SK-N-SH treated with all-trans-retinoic acid at 6 μM for 48 hours (cell line): ENCODE measurements around the gene THOP1.

ENCODE experiments used
- ATAC-seq: fragments of 200-7000 bp; cut with Tn5 transposase; 3 replicates; pipeline ENCODE4 v1.9.1; 2020; ENCODE audit warnings: mild to moderate bottlenecking, moderate library complexity
- ARNTL ChIP-seq: fragments of 450-650 bp; formaldehyde crosslinking; IDR thresholded peaks from 2 replicates; pipeline ENCODE4 v1.5.0; 2020; ENCODE audit warnings: low read depth, mild to moderate bottlenecking, moderate library complexity, borderline replicate concordance
- BACH2 ChIP-seq: fragments of 250-450 bp; sonication (Bioruptor Pico); IDR thresholded peaks from 2 replicates; pipeline ENCODE4 v1.9.0; 2021; ENCODE audit warnings: mild to moderate bottlenecking, borderline replicate concordance
- CSDC2 ChIP-seq: fragments of 250-450 bp; sonication (Bioruptor Pico); IDR thresholded peaks from 2 replicates; pipeline ENCODE4 v1.5.0; 2020; ENCODE audit warnings: mild to moderate bottlenecking, moderate library complexity
- ESRRG ChIP-seq: fragments of 250-450 bp; sonication (Bioruptor Pico); IDR thresholded peaks from 2 replicates; pipeline ENCODE4 v1.6.1; 2021; ENCODE audit warnings: mild to moderate bottlenecking
- GLIS3 ChIP-seq: fragments of 250-450 bp; sonication (Bioruptor Pico); IDR thresholded peaks from 2 replicates; pipeline ENCODE4 v1.5.0; 2020; ENCODE audit warnings: mild to moderate bottlenecking, moderate library complexity
- ISL1 ChIP-seq: fragments of 250-450 bp; sonication (Bioruptor Pico); IDR thresholded peaks from 2 replicates; pipeline ENCODE4 v2.1.2; 2022; ENCODE audit warnings: mild to moderate bottlenecking, moderate library complexity
- OSR1 ChIP-seq: fragments of 250-450 bp; sonication (Bioruptor Pico); IDR thresholded peaks from 2 replicates; pipeline ENCODE4 v1.8.0; 2022; ENCODE audit warnings: moderate library complexity, mild to moderate bottlenecking, inconsistent platforms
- PPARA ChIP-seq: fragments of 250-450 bp; sonication (Bioruptor Pico); IDR thresholded peaks from 2 replicates; pipeline ENCODE4 v1.5.0; 2020; ENCODE audit warnings: mild to moderate bottlenecking, borderline replicate concordance
- RARB ChIP-seq: fragments of 250-450 bp; sonication (Bioruptor Pico); IDR thresholded peaks from 2 replicates; pipeline ENCODE4 v1.8.0; 2021; ENCODE audit warnings: mild to moderate bottlenecking, moderate library complexity
- SNAI2 ChIP-seq: fragments of 250-450 bp; sonication (Bioruptor Pico); IDR thresholded peaks from 2 replicates; pipeline ENCODE4 v1.5.0; 2020; ENCODE audit warnings: mild to moderate bottlenecking, moderate library complexity
- TOX ChIP-seq: fragments of 250-450 bp; sonication (Bioruptor Pico); IDR thresholded peaks from 2 replicates; pipeline ENCODE4 v1.8.0; 2021; ENCODE audit warnings: mild to moderate bottlenecking, moderate library complexity, borderline replicate concordance
- ZFP3 ChIP-seq: fragments of 250-450 bp; sonication (Bioruptor Pico); IDR thresholded peaks from 2 replicates; pipeline ENCODE4 v1.5.0; 2020; ENCODE audit warnings: mild to moderate bottlenecking, moderate library complexity
- ZFP30 ChIP-seq: fragments of 450-650 bp; formaldehyde crosslinking; IDR thresholded peaks from 2 replicates; pipeline ENCODE4 v1.5.0; 2022; ENCODE audit warnings: mild to moderate bottlenecking, moderate library complexity
- ZNF565 ChIP-seq: fragments of 450-650 bp; formaldehyde crosslinking; conservative IDR thresholded peaks from 2 replicates; pipeline ENCODE4 v1.5.0; 2020; ENCODE audit warnings: low read depth, mild to moderate bottlenecking, moderate library complexity
- ZNF70 ChIP-seq: fragments of 450-650 bp; formaldehyde crosslinking; IDR thresholded peaks from 2 replicates; pipeline ENCODE4 v1.5.0; 2020; ENCODE audit warnings: mild to moderate bottlenecking, moderate library complexity
- ZNF8 ChIP-seq: fragments of 450-650 bp; formaldehyde crosslinking; IDR thresholded peaks from 2 replicates; pipeline ENCODE4 v1.5.0; 2020; ENCODE audit warnings: mild to moderate bottlenecking, moderate library complexity
- TF ChIP-seq, protein P1 (sequence below): fragments of 250-450 bp; sonication (Bioruptor Pico); IDR thresholded peaks from 2 replicates; pipeline ENCODE4 v1.5.0; 2020; ENCODE audit warnings: mild to moderate bottlenecking, moderate library complexity
- TF ChIP-seq, protein P2 (sequence below): fragments of 250-450 bp; sonication (Bioruptor Pico); IDR thresholded peaks from 2 replicates; pipeline ENCODE4 v1.8.0; 2020; ENCODE audit warnings: mild to moderate bottlenecking, moderate library complexity, borderline replicate concordance
- TF ChIP-seq, protein P3 (sequence below): fragments of 250-450 bp; sonication (Bioruptor Pico); IDR thresholded peaks from 2 replicates; pipeline ENCODE4 v1.5.1; 2020; ENCODE audit warnings: low read depth, mild to moderate bottlenecking, moderate library complexity
- TF ChIP-seq, protein P4 (sequence below): fragments of 250-450 bp; sonication (Bioruptor Pico); IDR thresholded peaks from 2 replicates; pipeline ENCODE4 v1.8.0; 2021; ENCODE audit warnings: low read depth, mild to moderate bottlenecking, moderate library complexity, borderline replicate concordance

The THOP1 gene

DNA sequence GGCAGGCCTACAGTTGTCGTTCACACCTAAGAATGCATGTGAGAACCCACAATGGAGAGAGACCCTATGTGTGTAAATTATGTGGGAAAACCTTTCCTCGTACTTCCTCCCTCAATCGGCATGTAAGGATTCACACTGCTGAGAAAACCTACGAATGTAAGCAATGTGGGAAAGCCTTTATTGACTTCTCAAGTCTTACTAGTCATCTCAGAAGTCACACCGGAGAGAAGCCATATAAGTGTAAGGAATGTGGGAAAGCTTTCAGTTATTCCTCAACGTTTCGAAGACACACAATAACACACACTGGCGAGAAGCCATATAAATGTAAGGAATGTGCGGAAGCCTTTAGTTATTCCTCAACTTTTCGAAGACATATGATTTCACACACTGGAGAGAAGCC, 67.3 kb downstream of the THOP1 start:
- TF ChIP-seq BACH2 (CRISPR knock-in tag) (no peak), ZNF70 (no peak), ZFP3 (CRISPR knock-in tag) (no peak), RARB (no peak), CSDC2 (no peak), OSR1 (CRISPR knock-in tag) (no peak), PPARA (CRISPR knock-in tag) (no peak)
- TF ChIP-seq, protein P1, sequence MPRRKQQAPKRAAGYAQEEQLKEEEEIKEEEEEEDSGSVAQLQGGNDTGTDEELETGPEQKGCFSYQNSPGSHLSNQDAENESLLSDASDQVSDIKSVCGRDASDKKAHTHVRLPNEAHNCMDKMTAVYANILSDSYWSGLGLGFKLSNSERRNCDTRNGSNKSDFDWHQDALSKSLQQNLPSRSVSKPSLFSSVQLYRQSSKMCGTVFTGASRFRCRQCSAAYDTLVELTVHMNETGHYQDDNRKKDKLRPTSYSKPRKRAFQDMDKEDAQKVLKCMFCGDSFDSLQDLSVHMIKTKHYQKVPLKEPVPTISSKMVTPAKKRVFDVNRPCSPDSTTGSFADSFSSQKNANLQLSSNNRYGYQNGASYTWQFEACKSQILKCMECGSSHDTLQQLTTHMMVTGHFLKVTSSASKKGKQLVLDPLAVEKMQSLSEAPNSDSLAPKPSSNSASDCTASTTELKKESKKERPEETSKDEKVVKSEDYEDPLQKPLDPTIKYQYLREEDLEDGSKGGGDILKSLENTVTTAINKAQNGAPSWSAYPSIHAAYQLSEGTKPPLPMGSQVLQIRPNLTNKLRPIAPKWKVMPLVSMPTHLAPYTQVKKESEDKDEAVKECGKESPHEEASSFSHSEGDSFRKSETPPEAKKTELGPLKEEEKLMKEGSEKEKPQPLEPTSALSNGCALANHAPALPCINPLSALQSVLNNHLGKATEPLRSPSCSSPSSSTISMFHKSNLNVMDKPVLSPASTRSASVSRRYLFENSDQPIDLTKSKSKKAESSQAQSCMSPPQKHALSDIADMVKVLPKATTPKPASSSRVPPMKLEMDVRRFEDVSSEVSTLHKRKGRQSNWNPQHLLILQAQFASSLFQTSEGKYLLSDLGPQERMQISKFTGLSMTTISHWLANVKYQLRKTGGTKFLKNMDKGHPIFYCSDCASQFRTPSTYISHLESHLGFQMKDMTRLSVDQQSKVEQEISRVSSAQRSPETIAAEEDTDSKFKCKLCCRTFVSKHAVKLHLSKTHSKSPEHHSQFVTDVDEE (CRISPR knock-in tag), result no peak
- TF ChIP-seq, protein P2, sequence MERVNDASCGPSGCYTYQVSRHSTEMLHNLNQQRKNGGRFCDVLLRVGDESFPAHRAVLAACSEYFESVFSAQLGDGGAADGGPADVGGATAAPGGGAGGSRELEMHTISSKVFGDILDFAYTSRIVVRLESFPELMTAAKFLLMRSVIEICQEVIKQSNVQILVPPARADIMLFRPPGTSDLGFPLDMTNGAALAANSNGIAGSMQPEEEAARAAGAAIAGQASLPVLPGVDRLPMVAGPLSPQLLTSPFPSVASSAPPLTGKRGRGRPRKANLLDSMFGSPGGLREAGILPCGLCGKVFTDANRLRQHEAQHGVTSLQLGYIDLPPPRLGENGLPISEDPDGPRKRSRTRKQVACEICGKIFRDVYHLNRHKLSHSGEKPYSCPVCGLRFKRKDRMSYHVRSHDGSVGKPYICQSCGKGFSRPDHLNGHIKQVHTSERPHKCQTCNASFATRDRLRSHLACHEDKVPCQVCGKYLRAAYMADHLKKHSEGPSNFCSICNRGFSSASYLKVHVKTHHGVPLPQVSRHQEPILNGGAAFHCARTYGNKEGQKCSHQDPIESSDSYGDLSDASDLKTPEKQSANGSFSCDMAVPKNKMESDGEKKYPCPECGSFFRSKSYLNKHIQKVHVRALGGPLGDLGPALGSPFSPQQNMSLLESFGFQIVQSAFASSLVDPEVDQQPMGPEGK (CRISPR knock-in tag), result no peak
- TF ChIP-seq, protein P3, sequence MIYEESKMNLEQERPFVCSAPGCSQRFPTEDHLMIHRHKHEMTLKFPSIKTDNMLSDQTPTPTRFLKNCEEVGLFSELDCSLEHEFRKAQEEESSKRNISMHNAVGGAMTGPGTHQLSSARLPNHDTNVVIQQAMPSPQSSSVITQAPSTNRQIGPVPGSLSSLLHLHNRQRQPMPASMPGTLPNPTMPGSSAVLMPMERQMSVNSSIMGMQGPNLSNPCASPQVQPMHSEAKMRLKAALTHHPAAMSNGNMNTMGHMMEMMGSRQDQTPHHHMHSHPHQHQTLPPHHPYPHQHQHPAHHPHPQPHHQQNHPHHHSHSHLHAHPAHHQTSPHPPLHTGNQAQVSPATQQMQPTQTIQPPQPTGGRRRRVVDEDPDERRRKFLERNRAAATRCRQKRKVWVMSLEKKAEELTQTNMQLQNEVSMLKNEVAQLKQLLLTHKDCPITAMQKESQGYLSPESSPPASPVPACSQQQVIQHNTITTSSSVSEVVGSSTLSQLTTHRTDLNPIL (CRISPR knock-in tag), result no peak
- no peak for ATAC-seq

DNA sequence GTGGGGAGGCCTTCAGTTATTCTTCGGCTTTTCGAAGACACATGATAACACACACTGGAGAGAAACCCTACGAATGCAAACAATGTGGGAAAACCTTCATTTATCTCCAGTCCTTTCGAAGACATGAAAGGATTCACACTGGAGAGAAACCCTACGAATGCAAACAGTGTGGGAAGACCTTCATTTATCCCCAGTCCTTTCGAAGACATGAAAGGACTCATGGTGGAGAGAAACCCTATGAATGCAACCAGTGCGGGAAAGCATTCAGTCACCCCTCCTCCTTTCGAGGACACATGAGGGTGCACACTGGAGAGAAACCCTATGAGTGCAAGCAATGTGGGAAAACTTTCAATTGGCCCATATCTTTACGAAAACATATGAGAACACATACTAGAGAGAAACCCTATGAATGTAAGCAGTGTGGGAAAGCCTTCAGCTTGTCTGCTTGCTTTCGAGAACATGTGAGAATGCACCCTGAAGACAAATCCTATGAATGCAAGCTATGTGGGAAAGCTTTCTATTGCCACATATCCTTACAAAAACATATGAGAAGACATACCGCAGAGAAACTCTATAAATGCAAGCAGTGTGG, 67.8 kb downstream of the THOP1 start:
- no peak for ATAC-seq

More for the DNA sequence above, 67.8 kb downstream of the THOP1 start:
- TF ChIP-seq ZNF565 (CRISPR knock-in tag) (no peak), ISL1 (CRISPR knock-in tag) (no peak), BACH2 (CRISPR knock-in tag) (no peak), ARNTL (CRISPR knock-in tag) (no peak), GLIS3 (CRISPR knock-in tag) (no peak), ESRRG (no peak), ZNF8 (CRISPR knock-in tag) (no peak), SNAI2 (CRISPR knock-in tag) (no peak), TOX (CRISPR knock-in tag) (no peak), PPARA (CRISPR knock-in tag) (no peak), RARB (no peak), ZFP3 (CRISPR knock-in tag) (no peak), ZFP30 (no peak)
- TF ChIP-seq, protein P3 (CRISPR knock-in tag), result no peak
- TF ChIP-seq, protein P2 (CRISPR knock-in tag), result no peak
- TF ChIP-seq, protein P1 (CRISPR knock-in tag), result no peak
- TF ChIP-seq, protein P4, sequence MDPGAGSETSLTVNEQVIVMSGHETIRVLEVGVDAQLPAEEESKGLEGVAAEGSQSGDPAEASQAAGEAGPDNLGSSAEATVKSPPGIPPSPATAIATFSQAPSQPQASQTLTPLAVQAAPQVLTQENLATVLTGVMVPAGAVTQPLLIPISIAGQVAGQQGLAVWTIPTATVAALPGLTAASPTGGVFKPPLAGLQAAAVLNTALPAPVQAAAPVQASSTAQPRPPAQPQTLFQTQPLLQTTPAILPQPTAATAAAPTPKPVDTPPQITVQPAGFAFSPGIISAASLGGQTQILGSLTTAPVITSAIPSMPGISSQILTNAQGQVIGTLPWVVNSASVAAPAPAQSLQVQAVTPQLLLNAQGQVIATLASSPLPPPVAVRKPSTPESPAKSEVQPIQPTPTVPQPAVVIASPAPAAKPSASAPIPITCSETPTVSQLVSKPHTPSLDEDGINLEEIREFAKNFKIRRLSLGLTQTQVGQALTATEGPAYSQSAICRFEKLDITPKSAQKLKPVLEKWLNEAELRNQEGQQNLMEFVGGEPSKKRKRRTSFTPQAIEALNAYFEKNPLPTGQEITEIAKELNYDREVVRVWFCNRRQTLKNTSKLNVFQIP (CRISPR knock-in tag), result no peak
